HL-60 (cell line): Measurements from ENCODE around the gene SHROOM3.

Experiments used
- GABPA ChIP-seq: IDR thresholded peaks from 2 replicates; pipeline ENCODE4 v1.6.1; 2012; ENCODE audit warnings: low read depth
- POLR2AphosphoS5 ChIP-seq: IDR thresholded peaks from 2 replicates; pipeline ENCODE4 v1.6.1; 2012; ENCODE audit warnings: low read depth
- TF ChIP-seq, protein P1 (sequence below): IDR thresholded peaks from one replicate; pipeline ENCODE4 v1.5.1; 2011; ENCODE audit warnings: low read length, control low read depth, inconsistent platforms; ENCODE audit not compliant: insufficient read depth
- TF ChIP-seq, protein P2 (sequence below): IDR thresholded peaks from 2 replicates; pipeline ENCODE4 v1.6.1; 2012; ENCODE audit warnings: low read depth; ENCODE audit not compliant: insufficient replicate concordance

DNA sequence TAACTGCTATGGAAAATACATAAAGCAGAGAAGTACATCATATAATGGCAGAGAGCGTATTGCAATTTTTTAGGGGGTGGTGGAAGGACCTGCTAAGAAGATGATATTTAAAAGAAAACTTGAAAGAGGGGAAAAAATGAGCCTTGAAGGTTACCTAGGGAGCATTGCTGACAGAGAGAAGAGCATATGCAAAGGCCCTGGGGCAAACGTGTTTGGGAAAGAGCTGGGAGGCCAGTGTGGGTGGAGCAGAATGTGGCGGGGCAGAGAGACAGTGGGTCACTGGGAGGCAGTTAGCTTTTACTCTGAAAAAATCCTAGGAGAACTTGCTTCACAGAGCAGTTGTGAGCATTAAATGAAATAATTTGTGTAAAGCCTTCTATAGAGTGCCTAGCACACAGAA, 157.0 kb downstream of the SHROOM3 start:
- no peak for TF ChIP-seq POLR2AphosphoS5
- TF ChIP-seq, protein P1, sequence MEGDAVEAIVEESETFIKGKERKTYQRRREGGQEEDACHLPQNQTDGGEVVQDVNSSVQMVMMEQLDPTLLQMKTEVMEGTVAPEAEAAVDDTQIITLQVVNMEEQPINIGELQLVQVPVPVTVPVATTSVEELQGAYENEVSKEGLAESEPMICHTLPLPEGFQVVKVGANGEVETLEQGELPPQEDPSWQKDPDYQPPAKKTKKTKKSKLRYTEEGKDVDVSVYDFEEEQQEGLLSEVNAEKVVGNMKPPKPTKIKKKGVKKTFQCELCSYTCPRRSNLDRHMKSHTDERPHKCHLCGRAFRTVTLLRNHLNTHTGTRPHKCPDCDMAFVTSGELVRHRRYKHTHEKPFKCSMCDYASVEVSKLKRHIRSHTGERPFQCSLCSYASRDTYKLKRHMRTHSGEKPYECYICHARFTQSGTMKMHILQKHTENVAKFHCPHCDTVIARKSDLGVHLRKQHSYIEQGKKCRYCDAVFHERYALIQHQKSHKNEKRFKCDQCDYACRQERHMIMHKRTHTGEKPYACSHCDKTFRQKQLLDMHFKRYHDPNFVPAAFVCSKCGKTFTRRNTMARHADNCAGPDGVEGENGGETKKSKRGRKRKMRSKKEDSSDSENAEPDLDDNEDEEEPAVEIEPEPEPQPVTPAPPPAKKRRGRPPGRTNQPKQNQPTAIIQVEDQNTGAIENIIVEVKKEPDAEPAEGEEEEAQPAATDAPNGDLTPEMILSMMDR = no peak
- no peak for TF ChIP-seq GABPA
- TF ChIP-seq, protein P2, sequence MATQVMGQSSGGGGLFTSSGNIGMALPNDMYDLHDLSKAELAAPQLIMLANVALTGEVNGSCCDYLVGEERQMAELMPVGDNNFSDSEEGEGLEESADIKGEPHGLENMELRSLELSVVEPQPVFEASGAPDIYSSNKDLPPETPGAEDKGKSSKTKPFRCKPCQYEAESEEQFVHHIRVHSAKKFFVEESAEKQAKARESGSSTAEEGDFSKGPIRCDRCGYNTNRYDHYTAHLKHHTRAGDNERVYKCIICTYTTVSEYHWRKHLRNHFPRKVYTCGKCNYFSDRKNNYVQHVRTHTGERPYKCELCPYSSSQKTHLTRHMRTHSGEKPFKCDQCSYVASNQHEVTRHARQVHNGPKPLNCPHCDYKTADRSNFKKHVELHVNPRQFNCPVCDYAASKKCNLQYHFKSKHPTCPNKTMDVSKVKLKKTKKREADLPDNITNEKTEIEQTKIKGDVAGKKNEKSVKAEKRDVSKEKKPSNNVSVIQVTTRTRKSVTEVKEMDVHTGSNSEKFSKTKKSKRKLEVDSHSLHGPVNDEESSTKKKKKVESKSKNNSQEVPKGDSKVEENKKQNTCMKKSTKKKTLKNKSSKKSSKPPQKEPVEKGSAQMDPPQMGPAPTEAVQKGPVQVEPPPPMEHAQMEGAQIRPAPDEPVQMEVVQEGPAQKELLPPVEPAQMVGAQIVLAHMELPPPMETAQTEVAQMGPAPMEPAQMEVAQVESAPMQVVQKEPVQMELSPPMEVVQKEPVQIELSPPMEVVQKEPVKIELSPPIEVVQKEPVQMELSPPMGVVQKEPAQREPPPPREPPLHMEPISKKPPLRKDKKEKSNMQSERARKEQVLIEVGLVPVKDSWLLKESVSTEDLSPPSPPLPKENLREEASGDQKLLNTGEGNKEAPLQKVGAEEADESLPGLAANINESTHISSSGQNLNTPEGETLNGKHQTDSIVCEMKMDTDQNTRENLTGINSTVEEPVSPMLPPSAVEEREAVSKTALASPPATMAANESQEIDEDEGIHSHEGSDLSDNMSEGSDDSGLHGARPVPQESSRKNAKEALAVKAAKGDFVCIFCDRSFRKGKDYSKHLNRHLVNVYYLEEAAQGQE = no peak
